ENCODE data around the gene LRRC7.
"Not testable (repeated sequence)": the region's sequence is repeated elsewhere in the genome, so short reads cannot be mapped to it uniquely, and the experiment has no call there.

Gene LRRC7

GRCh38 chr1:69947837-69948236, 380.1 kb downstream of the LRRC7 start:
- no peak for TF ChIP-seq CTCF (IDR thresholded peaks at IDR 0.05; ENCODE audit: low read depth, low read length)
- H3K4me3 ChIP-seq (ENCODE audit: low read depth, low read length), result no peak overlapping the region
- no peak overlapping the region for H3K27ac ChIP-seq
- no peaks in the 10 kb centered on the region for H3K27me3 ChIP-seq (ENCODE audit: insufficient read depth, low read depth, severe bottlenecking)
- H3K9me3 ChIP-seq (ENCODE audit: severe bottlenecking), result no peaks in the 10 kb centered on the region
- DNase-seq, result no peak
- H3K36me3 ChIP-seq, result no peaks in the 10 kb centered on the region

GRCh38 chr1:69952676-69953075, 385.0 kb downstream of the LRRC7 start:
- no peaks in the 10 kb centered on the region for H3K27me3 ChIP-seq (ENCODE audit: insufficient read depth, low read depth, severe bottlenecking)
- DNase-seq, result no peak
- no peak for TF ChIP-seq CTCF (IDR thresholded peaks at IDR 0.05; ENCODE audit: low read depth, low read length)
- H3K27ac ChIP-seq, result no peak overlapping the region
- H3K9me3 ChIP-seq (ENCODE audit: severe bottlenecking), result no peaks in the 10 kb centered on the region
- no peak overlapping the region for H3K4me3 ChIP-seq (ENCODE audit: low read depth, low read length)
- H3K36me3 ChIP-seq, result no peaks in the 10 kb centered on the region

- H3K27ac ChIP-seq; H3K9me3 ChIP-seq (ENCODE audit: severe bottlenecking); H3K36me3 ChIP-seq; H3K27me3 ChIP-seq (ENCODE audit: insufficient read depth, low read depth, severe bottlenecking); DNase-seq; H3K4me3 ChIP-seq (ENCODE audit: low read depth, low read length): not testable (repeated sequence)
Observed at GRCh38 chr1:69962452-69962851, 394.7 kb downstream of the LRRC7 start.

GRCh38 chr1:69967245-69967766, 399.6 kb downstream of the LRRC7 start:
- DNase-seq, result no peak
- Histone ChIP-seq H3K9me3 (ENCODE audit: severe bottlenecking) (no peaks in the 10 kb centered on the region), H3K4me3 (ENCODE audit: low read depth, low read length) (no peak overlapping the region), H3K27ac (no peak overlapping the region), H3K27me3 (ENCODE audit: insufficient read depth, low read depth, severe bottlenecking) (no peaks in the 10 kb centered on the region), H3K36me3 (no peaks in the 10 kb centered on the region)
- no peak for TF ChIP-seq CTCF (IDR thresholded peaks at IDR 0.05; ENCODE audit: low read depth, low read length)

GRCh38 chr1:69976896-69977295, 409.2 kb downstream of the LRRC7 start:
- no peak overlapping the region for H3K4me3 ChIP-seq (ENCODE audit: low read depth, low read length)
- DNase-seq, result no peak

GRCh38 chr1:69982992-69983391, 415.3 kb downstream of the LRRC7 start:
- Histone ChIP-seq H3K9me3 (ENCODE audit: severe bottlenecking) (no peaks in the 10 kb centered on the region), H3K27ac (no peak overlapping the region), H3K36me3 (no peaks in the 10 kb centered on the region), H3K4me3 (ENCODE audit: low read depth, low read length) (no peak overlapping the region), H3K27me3 (ENCODE audit: insufficient read depth, low read depth, severe bottlenecking) (no peaks in the 10 kb centered on the region)
- DNase-seq, result no peak
- no peak for TF ChIP-seq CTCF (IDR thresholded peaks at IDR 0.05; ENCODE audit: low read depth, low read length)

More at GRCh38 chr1:69976896-69977295, 409.2 kb downstream of the LRRC7 start:
- Histone ChIP-seq H3K27ac (no peak overlapping the region), H3K9me3 (ENCODE audit: severe bottlenecking) (no peaks in the 10 kb centered on the region), H3K36me3 (no peaks in the 10 kb centered on the region), H3K27me3 (ENCODE audit: insufficient read depth, low read depth, severe bottlenecking) (no peaks in the 10 kb centered on the region)
- no peak for TF ChIP-seq CTCF (IDR thresholded peaks at IDR 0.05; ENCODE audit: low read depth, low read length)
